ENCODE results near the gene CNKSR3.

DNA sequence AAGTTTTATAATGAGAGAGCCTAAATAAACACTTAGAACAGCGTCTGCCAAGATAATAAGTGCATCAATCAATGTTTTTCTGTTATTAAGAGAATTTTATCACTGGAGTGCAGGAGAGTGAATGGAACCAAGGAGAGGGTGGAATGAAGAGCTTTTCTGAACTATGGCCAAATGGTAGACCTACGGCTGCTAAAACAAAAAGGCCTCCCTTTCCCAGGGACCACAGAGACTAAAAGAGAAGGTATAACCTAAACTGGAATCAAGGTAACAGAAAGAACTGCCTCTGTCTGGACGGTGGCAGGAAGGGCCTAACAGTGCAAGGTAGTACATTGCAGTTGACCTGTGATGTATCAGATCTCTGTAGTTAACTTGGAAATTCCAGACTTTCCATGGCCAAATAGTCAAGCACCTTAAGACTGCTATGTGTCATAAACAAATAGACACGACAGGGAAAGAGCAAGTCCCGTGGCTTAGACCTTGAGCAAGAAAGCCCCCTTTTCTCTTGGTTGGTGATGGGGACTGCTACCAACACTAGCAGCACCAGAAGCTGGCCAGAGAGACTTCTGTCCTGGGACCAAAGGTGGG lies 5.5 kb downstream of the CNKSR3 start:
- TF ChIP-seq CTCF (conservative IDR thresholded peaks at IDR 0.05; ENCODE audit: low read depth, low read length) (no peak), EZH2 (IDR thresholded peaks at IDR 0.05; ENCODE audit: borderline replicate concordance, low read depth, low read length, poor library complexity, severe bottlenecking) (no peak)
